ENCODE results near the gene UCN3.

GRCh38 chr10:5356302-5356763 lies 8.4 kb upstream of the UCN3 start:
- TF ChIP-seq EZH2phosphoT487 (IDR thresholded peaks at IDR 0.05; ENCODE audit: low read depth, severe bottlenecking, unreplicated experiment) = no peak
- TF ChIP-seq, protein P1, sequence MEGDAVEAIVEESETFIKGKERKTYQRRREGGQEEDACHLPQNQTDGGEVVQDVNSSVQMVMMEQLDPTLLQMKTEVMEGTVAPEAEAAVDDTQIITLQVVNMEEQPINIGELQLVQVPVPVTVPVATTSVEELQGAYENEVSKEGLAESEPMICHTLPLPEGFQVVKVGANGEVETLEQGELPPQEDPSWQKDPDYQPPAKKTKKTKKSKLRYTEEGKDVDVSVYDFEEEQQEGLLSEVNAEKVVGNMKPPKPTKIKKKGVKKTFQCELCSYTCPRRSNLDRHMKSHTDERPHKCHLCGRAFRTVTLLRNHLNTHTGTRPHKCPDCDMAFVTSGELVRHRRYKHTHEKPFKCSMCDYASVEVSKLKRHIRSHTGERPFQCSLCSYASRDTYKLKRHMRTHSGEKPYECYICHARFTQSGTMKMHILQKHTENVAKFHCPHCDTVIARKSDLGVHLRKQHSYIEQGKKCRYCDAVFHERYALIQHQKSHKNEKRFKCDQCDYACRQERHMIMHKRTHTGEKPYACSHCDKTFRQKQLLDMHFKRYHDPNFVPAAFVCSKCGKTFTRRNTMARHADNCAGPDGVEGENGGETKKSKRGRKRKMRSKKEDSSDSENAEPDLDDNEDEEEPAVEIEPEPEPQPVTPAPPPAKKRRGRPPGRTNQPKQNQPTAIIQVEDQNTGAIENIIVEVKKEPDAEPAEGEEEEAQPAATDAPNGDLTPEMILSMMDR (IDR thresholded peaks at IDR 0.05; ENCODE audit: poor library complexity) = no peak
- TF ChIP-seq EZH2 (IDR thresholded peaks at IDR 0.05; ENCODE audit: borderline replicate concordance) = no peak
